K562 (cell line): ENCODE results near the gene CBY3. TPM values are rescaled to one million over a fixed set of nuclear protein-coding genes. Genes with fewer than 3 reads are reported as not detected.
A peak's percentile ranks its signal among the peaks of the same experiment; 100 is the strongest.

Experiments
- ATAC-seq: fragments of 200-7000 bp; cut with Tn5 transposase; 3 replicates; pipeline ENCODE4 v1.9.1; 2020; ENCODE audit warnings: moderate library complexity
- BruUV-seq: library from RNA; stranded (reverse); fragments of 400-500 nt; replicated peaks from 2 replicates; lab custom pipeline; 2021; lab: Mats Ljungman, UMichigan
- CTCF ChIA-PET: fragments of 300-600 bp; formaldehyde crosslinking; extraction: SDS; loops from one replicate; lab custom pipeline; 2021; ENCODE audit warnings: low intra/inter-chr PET ratio; lab: Yijun Ruan, JAX
- POLR2A ChIA-PET: fragments of 300-600, 350-650 bp; sonication (Branson Sonifier 250); formaldehyde crosslinking; extraction: SDS; loops from one replicate; lab custom pipeline; 2021; ENCODE audit warnings: antibody characterized with exemption, inconsistent platforms; lab: Yijun Ruan, JAX
- DNase-seq, 4 experiments: peaks; one replicate each; pipeline versions ENCODE4 v3.0.0 to v3.0.0-alpha.2; 2011 to 2018; ENCODE audit warnings: low spot score in 3 of 4, mixed read lengths in 3 of 4; ENCODE audit errors: extremely low read depth in 1 of 4
- FAIRE-seq: peaks from 2 replicates; lab custom pipeline; 2011; peaks lifted over from hg19 to GRCh38; lab: Jason Lieb, UNC
- H2AFZ ChIP-seq: 2 replicates; pipeline ENCODE4 v1.6.0; 2011; ENCODE audit warnings: low read depth, low read length, control low read depth, inconsistent platforms
- H3K27ac ChIP-seq: fragments of 200-600 bp; 3 replicates; pipeline ENCODE4 v1.8.0; 2011; ENCODE audit warnings: low read depth, mild to moderate bottlenecking, control low read depth, inconsistent platforms, low read length, moderate library complexity, mixed read lengths; ENCODE audit errors: extremely low read depth
- H3K27me3 ChIP-seq, 2 experiments: fragments of 300-600 bp in 1 of 2; 2 replicates in 1 of 2; 3 replicates in 1 of 2; pipeline versions ENCODE4 v1.6.0 to v1.8.0; 2011; ENCODE audit warnings: inconsistent platforms in 2 of 2, low read length in 2 of 2, mild to moderate bottlenecking in 1 of 2, mixed read lengths in 1 of 2, moderate library complexity in 1 of 2; ENCODE audit not compliant: control insufficient read depth in 2 of 2, insufficient read depth in 2 of 2
- H3K36me3 ChIP-seq: fragments of 300-600 bp; 3 replicates; pipeline ENCODE4 v1.8.0; 2011; ENCODE audit warnings: mild to moderate bottlenecking, low read length, inconsistent platforms; ENCODE audit not compliant: control insufficient read depth, insufficient read depth
- H3K4me1 ChIP-seq, 2 experiments: fragments of 200-600 bp in 1 of 2; replicated peaks in 1 of 2; 2 replicates in 1 of 2; 3 replicates in 1 of 2; pipeline versions ENCODE4 v1.5.1 to v1.8.0; 2011; ENCODE audit warnings: inconsistent platforms in 2 of 2, low read length in 2 of 2, mild to moderate bottlenecking in 1 of 2, mixed read lengths in 1 of 2, moderate library complexity in 1 of 2; ENCODE audit not compliant: control insufficient read depth in 2 of 2, insufficient read depth in 2 of 2
- H3K4me2 ChIP-seq: 2 replicates; pipeline ENCODE4 v1.6.1; 2011; ENCODE audit warnings: low read length, control low read depth, inconsistent platforms, mixed read lengths; ENCODE audit not compliant: insufficient read depth
- H3K4me3 ChIP-seq: fragments of 200-600 bp; sonication (generic), shearing (Covaris generic); 2 replicates; pipeline ENCODE4 v1.5.1; 2016; ENCODE audit warnings: control low read depth, inconsistent platforms
- H3K79me2 ChIP-seq: fragments of 200-600 bp; 3 replicates; pipeline ENCODE4 v1.8.0; 2011; ENCODE audit warnings: low read length, inconsistent platforms; ENCODE audit not compliant: control insufficient read depth, insufficient read depth
- H3K9ac ChIP-seq, 2 experiments: 2 replicates each; pipeline versions ENCODE4 v1.6.0 to v1.6.1; 2011; ENCODE audit warnings: low read depth in 2 of 2, low read length in 2 of 2, control low read depth in 1 of 2, inconsistent platforms in 1 of 2, mild to moderate bottlenecking in 1 of 2, mixed read lengths in 1 of 2; ENCODE audit not compliant: insufficient read depth in 1 of 2
- H3K9me1 ChIP-seq: one replicate; pipeline ENCODE4 v1.6.0; 2011; ENCODE audit warnings: inconsistent platforms, mild to moderate bottlenecking, low read length, moderate library complexity; ENCODE audit not compliant: control insufficient read depth, insufficient read depth
- H3K9me3 ChIP-seq: replicated peaks from 2 replicates; pipeline ENCODE4 v1.5.1; 2011; ENCODE audit warnings: low read depth, low read length, inconsistent platforms; ENCODE audit not compliant: control insufficient read depth, insufficient read depth
- H4K20me1 ChIP-seq: replicated peaks from 2 replicates; pipeline ENCODE4 v1.6.1; 2011; ENCODE audit warnings: low read length, inconsistent platforms, mixed read lengths; ENCODE audit not compliant: control insufficient read depth, insufficient read depth
- ELK3 ChIP-seq: fragments of 450-650 bp; formaldehyde crosslinking; IDR thresholded peaks from 2 replicates; pipeline ENCODE4 v1.4.0; 2020; ENCODE audit warnings: mild to moderate bottlenecking
- MEIS2 ChIP-seq: fragments of 450-650 bp; IDR thresholded peaks from 2 replicates; pipeline ENCODE4 v1.6.1; 2014; ENCODE audit warnings: mild to moderate bottlenecking; ENCODE audit not compliant: partially characterized antibody
- PBX2 ChIP-seq, 2 experiments: IDR thresholded peaks in 1 of 2; conservative IDR thresholded peaks in 1 of 2; 2 replicates each; pipeline ENCODE4 v1.6.1; 2016; ENCODE audit warnings: low read depth in 2 of 2, mild to moderate bottlenecking in 1 of 2, missing compliant biosample characterization in 1 of 2, missing genetic modification characterization in 1 of 2, moderate library complexity in 1 of 2
- PKNOX1 ChIP-seq: fragments of 450-650 bp; IDR thresholded peaks from 2 replicates; pipeline ENCODE4 v1.6.1; 2016
- TRIM25 ChIP-seq: fragments of 450-650 bp; IDR thresholded peaks from 2 replicates; pipeline ENCODE4 v1.7.0; 2016; ENCODE audit warnings: borderline replicate concordance
- ZBTB9 ChIP-seq: fragments of 450-650 bp; formaldehyde crosslinking; IDR thresholded peaks from 2 replicates; pipeline ENCODE4 v1.4.0; 2020; ENCODE audit warnings: mild to moderate bottlenecking, moderate library complexity
- WGBS: fragments of 100-300 bp; shearing (Covaris generic); methylation state at CpG from one replicate; pipeline ENCODE4 v1.1.6; 2016; ENCODE audit warnings: low coverage, mixed read lengths; ENCODE audit not compliant: insufficient coverage; ENCODE audit errors: missing lambda C conversion rate; 5-methylcytosine and 5-hydroxymethylcytosine counted together
- in situ Hi-C: fragments of 300-500 bp; cut with MboI; formaldehyde crosslinking; loops from 4 replicates; pipeline ENCODE4 v1.15.0; 2018; ENCODE audit warnings: inconsistent platforms, mixed read lengths
- intact Hi-C: fragments of 100-400 bp; cut with micrococcal nuclease; formaldehyde crosslinking; loops from 2 replicates; pipeline ENCODE4 v1.14.2; 2022
- polyA plus RNA-seq, 8 experiments: library from polyadenylated mRNA; depleted of rRNA in 4 of 8; stranded (reverse) in 5 of 8; unstranded in 3 of 8; fragments of >200 nt; fragmentation: Nextera tagmentation in 2 of 8; fragmentation: Illumina TruSeq in 1 of 8; extraction: Ambion mirVana in 2 of 8; extraction: Trizol in 1 of 8; gene quantifications; 2 replicates each; pipeline versions ENCODE4 v1.2.1 to v1.2.3, GENCODE V29; 2011 to 2014; ENCODE audit warnings: inconsistent platforms in 1 of 8, missing spikeins in 1 of 8
- total RNA-seq, 7 experiments: library from RNA; depleted of rRNA in 6 of 7; stranded (reverse); fragments of >200 nt in 6 of 7; fragmentation: Illumina TruSeq in 2 of 7; extraction: Trizol in 2 of 7; gene quantifications; 2 replicates each; pipeline versions ENCODE4 v1.2.1 to v1.2.3, GENCODE V29; 2011 to 2021; ENCODE audit warnings: low replicate concordance in 1 of 7

CBY3 gene
- total and polyA plus RNA-seq, 9 of the 15 experiments (the other 6 are each of a cell fraction or from before 2014, with no cell fraction given): not detected

- Histone ChIP-seq H3K27me3 (no peaks in the 10 kb centered on the region), H2AFZ (no peak overlapping the region), H3K4me3 (no peak overlapping the region), H4K20me1 (no peaks in the 10 kb centered on the region), H3K9ac (no peak overlapping the region; a peak in 1 of 4 replicates), H3K36me3 (peaks cover 64% of the 10 kb centered on the region), H3K79me2 (peaks cover 28% of the 10 kb centered on the region), H3K27ac (peak overlapping the region; percentile 71; the same call in 2 of the 3 replicates), H3K9me3 (no peaks in the 10 kb centered on the region), H3K4me1 (peaks cover 13 to 18% of the 10 kb centered on the region in 2 experiments), H3K9me1 (no peaks in the 10 kb centered on the region), H3K4me2 (no peak overlapping the region)
- intact Hi-C loops (no loop called here), in situ Hi-C loops (no loop called here)
- WGBS: 16% methylated on average over 3 of the region's 3 CpGs
- FAIRE-seq (no peak), DNase-seq (no peak), ATAC-seq (no peak)
- no TSS peak for BruUV-seq
- POLR2A ChIA-PET: interaction anchor here (0.6 to 2.7 kb wide), 6 partner anchors 9 to 49 kb away, joined by 3 to 14 read pairs (median 6); no protein-coding TSS in a partner anchor
- CTCF ChIA-PET: no interaction called here
- no peak for TF ChIP-seq ZBTB9 (CRISPR knock-in tag)
- TF ChIP-seq ELK3 (CRISPR knock-in tag): 0 out of 2 replicates have a peak, but pooled peaks have one; percentile 36
- no peak for TF ChIP-seq TRIM25
- TF ChIP-seq PBX2 (CRISPR knock-in tag; IDR thresholded peaks at IDR 0.05; ENCODE audit: low read depth): no peak
- peak; percentile 47 for TF ChIP-seq PBX2 (tag; conservative IDR thresholded peaks at IDR 0.05; ENCODE audit: low read depth)
- peak; percentile 46; the same call in 1 of the 2 replicates for TF ChIP-seq PKNOX1
- TF ChIP-seq MEIS2: peak; percentile 79
Measured at GRCh38 chr5:179730356-179730755, 49.5 kb upstream of the CBY3 start.
